Keratinocyte (primary cell): ENCODE data around the gene CLSTN1. TPM values are rescaled to one million over a fixed set of nuclear protein-coding genes. Genes with fewer than 3 reads are reported as not detected.

Experiments used
- DNase-seq: peaks from one replicate; pipeline ENCODE4 v3.0.0-alpha.2; 2011; ENCODE audit warnings: low read depth, missing footprints, low spot score
- FAIRE-seq: peaks from 2 replicates; lab custom pipeline; 2011; peaks lifted over from hg19 to GRCh38; lab: Jason Lieb, UNC
- H2AFZ ChIP-seq: 2 replicates; pipeline ENCODE4 v1.6.0; 2012; ENCODE audit warnings: low read length, control low read depth, inconsistent platforms; ENCODE audit not compliant: control insufficient read depth
- H3K27ac ChIP-seq: 2 replicates; pipeline ENCODE4 v1.5.1; 2011; ENCODE audit warnings: low read length; ENCODE audit not compliant: control insufficient read depth, insufficient read depth
- H3K27me3 ChIP-seq: 3 replicates; pipeline ENCODE4 v1.6.0; 2011; ENCODE audit warnings: low read length; ENCODE audit not compliant: control insufficient read depth, insufficient read depth; ENCODE audit errors: extremely low read depth
- H3K36me3 ChIP-seq, 2 experiments: 2 replicates in 1 of 2; 3 replicates in 1 of 2; pipeline ENCODE4 v1.5.1; 2011; ENCODE audit warnings: low read length in 2 of 2, mild to moderate bottlenecking in 1 of 2; ENCODE audit not compliant: control insufficient read depth in 2 of 2, insufficient read depth in 2 of 2; ENCODE audit errors: extremely low read depth in 1 of 2
- H3K4me1 ChIP-seq: 3 replicates; pipeline ENCODE4 v1.5.1; 2011; ENCODE audit warnings: low read length; ENCODE audit not compliant: control insufficient read depth, insufficient read depth; ENCODE audit errors: extremely low read depth
- H3K4me2 ChIP-seq: 3 replicates; pipeline ENCODE4 v1.6.0; 2011; ENCODE audit warnings: low read depth, low read length; ENCODE audit not compliant: control insufficient read depth, insufficient read depth; ENCODE audit errors: extremely low read depth
- H3K4me3 ChIP-seq, 3 experiments: fragments of 200-600 bp in 1 of 3; sonication (generic) in 1 of 3; 2 replicates in 2 of 3; 3 replicates in 1 of 3; pipeline ENCODE4 v1.5.1; 2011 to 2016; ENCODE audit warnings: low read length in 3 of 3, mild to moderate bottlenecking in 3 of 3, control low read depth in 2 of 3, inconsistent platforms in 1 of 3, low read depth in 1 of 3, mixed read lengths in 1 of 3, mixed run types in 1 of 3, moderate library complexity in 1 of 3; ENCODE audit not compliant: control insufficient read depth in 2 of 3, insufficient read depth in 2 of 3; ENCODE audit errors: extremely low read depth in 1 of 3
- H3K79me2 ChIP-seq: 2 replicates; pipeline ENCODE4 v1.6.0; 2012; ENCODE audit warnings: low read length; ENCODE audit not compliant: control insufficient read depth, insufficient read depth
- H3K9ac ChIP-seq: 3 replicates; pipeline ENCODE4 v1.6.0; 2011; ENCODE audit warnings: low read length; ENCODE audit not compliant: control insufficient read depth, insufficient read depth; ENCODE audit errors: extremely low read depth
- H3K9me1 ChIP-seq: 3 replicates; pipeline ENCODE4 v1.6.0; 2011; ENCODE audit warnings: low read length; ENCODE audit not compliant: control insufficient read depth, insufficient read depth; ENCODE audit errors: extremely low read depth
- H3K9me3 ChIP-seq: 2 replicates; pipeline ENCODE4 v1.5.1; 2012; ENCODE audit warnings: low read depth, low read length; ENCODE audit not compliant: control insufficient read depth
- H4K20me1 ChIP-seq: 3 replicates; pipeline ENCODE4 v1.6.0; 2011; ENCODE audit warnings: low read length; ENCODE audit not compliant: control insufficient read depth, insufficient read depth; ENCODE audit errors: extremely low read depth
- CTCF ChIP-seq, 3 experiments: IDR thresholded peaks in 1 of 3; conservative IDR thresholded peaks in 1 of 3; optimal IDR thresholded peaks in 1 of 3; 2 replicates in 2 of 3; 3 replicates in 1 of 3; pipeline versions ENCODE3 to v1.5.1; 2011; ENCODE audit warnings: low read length in 3 of 3, mild to moderate bottlenecking in 3 of 3, moderate library complexity in 2 of 3, control low read depth in 1 of 3, inconsistent platforms in 1 of 3; ENCODE audit not compliant: insufficient read depth in 2 of 3; ENCODE audit errors: extremely low read depth in 1 of 3
- EZH2 ChIP-seq: IDR thresholded peaks from one replicate; pipeline ENCODE4 v1.6.1; 2012; ENCODE audit warnings: inconsistent platforms, mild to moderate bottlenecking, low read length, moderate library complexity
- dilution Hi-C: fragments of 300-500 bp; cut with MboI; formaldehyde crosslinking; loops from one replicate; pipeline ENCODE4 v1.7.0; 2020; ENCODE audit warnings: low sequenced_read_pairs; ENCODE audit not compliant: extremely low pct_ligation_motif_present
- polyA plus RNA-seq, 5 experiments: library from polyadenylated mRNA; depleted of rRNA in 3 of 5; stranded (reverse) in 3 of 5; stranded (forward) in 1 of 5; unstranded in 1 of 5; fragments of >200 nt; gene quantifications; 1 replicate in 1 of 5; 2 replicates in 3 of 5; 3 replicates in 1 of 5; pipeline versions ENCODE4 v1.2.1 to v1.2.3, GENCODE V29; 2011 to 2012; ENCODE audit warnings: missing spikeins in 2 of 5, low read depth in 1 of 5, low replicate concordance in 1 of 5

CLSTN1 gene
- polyA plus RNA-seq, 1 donor (not counting 4 experiments of a cell fraction or from before 2014, with no cell fraction given), result 90.3 TPM

DNA sequence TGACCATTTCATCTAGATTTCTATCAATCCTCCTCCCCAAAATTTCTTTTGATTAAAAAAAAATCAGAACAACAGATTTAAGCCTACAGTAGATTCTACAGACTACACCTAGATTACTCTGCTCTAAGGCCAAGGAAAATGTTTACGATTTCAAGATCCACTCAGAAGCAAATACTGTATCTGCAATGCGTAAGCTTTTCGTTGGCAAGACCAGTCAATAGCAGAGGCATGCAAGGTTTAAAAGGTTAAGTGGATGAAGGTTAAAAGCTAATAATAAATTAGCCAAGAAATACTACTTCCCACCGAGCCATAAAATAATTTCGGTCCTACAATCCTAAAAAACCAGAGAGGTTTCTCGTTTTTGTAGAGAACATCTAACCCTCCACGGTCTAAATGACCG is 1.3 kb downstream of the CLSTN1 start:
- no peaks in the 10 kb centered on the region for H3K9me3 ChIP-seq
- peak overlapping the region; percentile 96 to 100 (median 97) for H3K4me3 ChIP-seq
- H2AFZ ChIP-seq, result no peak overlapping the region
- peaks cover 59% of the 10 kb centered on the region for H3K79me2 ChIP-seq
- H3K9ac ChIP-seq, result peak overlapping the region; percentile 83
- H3K27ac ChIP-seq, result peak overlapping the region; percentile 77
- H3K9me1 ChIP-seq, result peaks cover 2% of the 10 kb centered on the region
- DNase-seq, result no peak
- H3K27me3 ChIP-seq, result no peaks in the 10 kb centered on the region
- peaks cover 13% of the 10 kb centered on the region for H4K20me1 ChIP-seq
- dilution Hi-C loops, result no loop called here
- H3K36me3 ChIP-seq, result peaks cover 0 to 4% of the 10 kb centered on the region in 2 experiments
- FAIRE-seq, result no peak
- TF ChIP-seq CTCF (optimal IDR thresholded peaks at IDR 0.05 in 1 of 3, IDR thresholded peaks at IDR 0.05 in 1 of 3, conservative IDR thresholded peaks at IDR 0.05 in 1 of 3; ENCODE audit: extremely low read depth in 1 of 3, insufficient read depth in 2 of 3, low read length in 3 of 3), result no peak
- TF ChIP-seq EZH2, result no peak
- H3K4me1 ChIP-seq, result peaks cover 42% of the 10 kb centered on the region
- H3K4me2 ChIP-seq, result peak overlapping the region; percentile 97

- H3K4me1 ChIP-seq, result peaks cover 35% of the 10 kb centered on the region
- no peak overlapping the region for H2AFZ ChIP-seq
- dilution Hi-C loops, result no loop called here
- H3K27ac ChIP-seq, result peak overlapping the region; percentile 77
- peaks cover 2% of the 10 kb centered on the region for H3K9me1 ChIP-seq
- H3K9ac ChIP-seq, result peak overlapping the region; percentile 83
- H3K36me3 ChIP-seq, result peaks cover 0 to 7% of the 10 kb centered on the region in 2 experiments
- peak overlapping the region; percentile 96 to 100 (median 97) for H3K4me3 ChIP-seq
- peaks cover 67% of the 10 kb centered on the region for H3K79me2 ChIP-seq
- no peaks in the 10 kb centered on the region for H3K27me3 ChIP-seq
- TF ChIP-seq CTCF (optimal IDR thresholded peaks at IDR 0.05 in 1 of 3, IDR thresholded peaks at IDR 0.05 in 1 of 3, conservative IDR thresholded peaks at IDR 0.05 in 1 of 3; ENCODE audit: extremely low read depth in 1 of 3, insufficient read depth in 2 of 3, low read length in 3 of 3) (no peak), EZH2 (no peak)
- H4K20me1 ChIP-seq, result peaks cover 17% of the 10 kb centered on the region
- FAIRE-seq (peak; percentile 23), DNase-seq (no peak)
- H3K9me3 ChIP-seq, result no peaks in the 10 kb centered on the region
- peak overlapping the region; percentile 97 for H3K4me2 ChIP-seq
Observed at GRCh38 chr1:9821710-9822109, 2.1 kb downstream of the CLSTN1 start.
